HG02623 (cell line): ENCODE data around the gene SHQ1.

ENCODE experiments used
- ATAC-seq: cut with Tn5 transposase; IDR thresholded peaks from one replicate; pipeline ENCODE4 v1.9.1; 2021; ENCODE audit warnings: moderate library complexity; ENCODE audit not compliant: unreplicated experiment

Gene SHQ1

DNA sequence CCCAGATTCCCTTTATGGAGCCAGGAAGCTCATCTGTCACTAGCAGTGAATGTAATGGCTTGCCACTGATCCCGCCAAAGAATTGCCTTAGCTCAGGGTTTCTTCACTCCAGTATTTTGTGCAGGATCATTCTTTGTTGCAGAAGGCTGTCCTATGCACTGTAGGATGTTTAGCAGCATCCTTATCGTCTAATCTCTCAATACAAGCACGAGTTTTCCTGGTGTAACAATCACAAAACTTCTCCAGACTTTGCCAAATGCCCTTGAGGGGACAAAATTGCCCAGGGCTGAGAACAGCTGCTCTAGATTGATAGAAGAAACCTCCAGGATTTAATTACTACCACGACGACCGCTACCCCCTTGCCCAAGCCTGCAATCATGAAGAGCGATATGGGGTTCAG is 6.8 kb upstream of the SHQ1 start:
- no peak for ATAC-seq

DNA sequence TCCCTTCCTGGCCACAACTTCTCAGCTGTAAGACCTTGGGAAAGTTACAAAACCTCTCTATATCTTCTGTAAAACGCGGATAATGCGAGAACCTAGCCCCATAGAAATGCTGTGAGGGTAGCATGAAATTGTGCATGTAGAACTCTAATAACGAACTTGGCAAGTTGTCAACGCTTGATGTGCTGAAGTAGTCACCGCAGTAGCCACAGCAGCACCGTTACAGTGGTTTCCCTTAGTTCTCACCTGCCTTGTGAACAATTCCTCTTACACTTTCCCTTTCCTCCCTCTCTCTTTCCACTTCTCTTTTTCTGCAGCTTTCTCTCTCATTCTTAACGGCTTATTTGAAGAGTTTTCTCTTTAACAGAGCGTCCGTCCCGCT is 447 bp upstream of the SHQ1 start:
- peak; percentile 37 for ATAC-seq

DNA sequence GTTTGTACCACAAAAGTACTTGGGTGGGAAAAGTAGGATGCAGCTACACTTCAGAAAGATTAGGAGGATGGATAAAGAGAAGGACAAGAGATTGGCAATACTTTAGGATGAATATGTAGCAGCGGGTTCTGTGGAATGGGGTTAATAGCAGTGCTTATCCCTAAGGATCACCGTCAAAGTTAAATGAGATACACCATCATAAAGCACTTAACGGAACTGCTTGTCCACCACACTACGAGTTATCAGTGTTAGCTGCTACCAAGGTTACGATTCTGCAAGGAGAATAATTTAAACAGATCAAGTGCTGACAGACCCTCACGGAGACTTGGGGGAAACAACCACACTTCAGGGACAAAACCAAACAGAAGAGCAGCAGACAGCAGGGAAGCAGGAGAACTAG is 963 bp downstream of the SHQ1 start:
- no peak for ATAC-seq

DNA sequence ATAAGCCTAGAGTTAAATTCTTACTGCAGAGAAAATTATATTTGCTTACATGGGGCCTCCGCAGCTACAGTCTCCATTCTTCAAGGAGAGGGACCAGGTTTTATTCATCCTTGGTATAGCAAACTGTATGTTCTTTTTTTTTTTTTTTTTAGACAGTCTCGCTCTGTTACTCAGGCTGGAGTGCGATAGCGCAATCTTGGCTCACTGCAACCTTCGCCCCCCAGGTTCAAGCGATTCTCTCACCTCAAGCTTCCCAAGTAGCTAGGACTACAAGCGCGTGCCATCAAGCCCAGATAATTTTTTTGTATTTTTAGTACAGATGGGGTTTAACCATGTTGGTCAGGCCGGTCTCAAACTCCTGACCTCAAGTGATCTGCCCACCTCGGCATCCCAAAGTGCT is 2.1 kb downstream of the SHQ1 start:
- no peak for ATAC-seq

- ATAC-seq: no peak
Measured at GRCh38 chr3:72844436-72844993, 3.7 kb downstream of the SHQ1 start.

DNA sequence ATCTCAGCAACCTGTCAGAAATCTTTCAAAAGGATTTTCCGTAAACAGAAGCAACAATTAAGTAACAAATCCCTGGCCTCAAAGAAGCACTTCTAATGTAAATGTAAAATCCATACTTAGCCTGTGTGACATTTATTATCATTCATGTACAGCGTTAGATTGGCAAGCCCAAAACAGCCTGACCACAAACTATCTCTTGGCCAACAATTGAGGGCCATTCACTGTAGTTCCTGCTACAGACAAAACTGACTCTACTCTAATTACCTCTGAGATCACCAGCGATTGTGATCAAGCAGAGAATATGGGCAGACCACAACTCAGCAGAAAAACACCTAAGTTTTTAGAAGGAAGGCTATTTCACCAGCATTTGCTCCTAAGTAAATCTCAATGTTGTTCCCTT is 9.2 kb downstream of the SHQ1 start:
- ATAC-seq: no peak

DNA sequence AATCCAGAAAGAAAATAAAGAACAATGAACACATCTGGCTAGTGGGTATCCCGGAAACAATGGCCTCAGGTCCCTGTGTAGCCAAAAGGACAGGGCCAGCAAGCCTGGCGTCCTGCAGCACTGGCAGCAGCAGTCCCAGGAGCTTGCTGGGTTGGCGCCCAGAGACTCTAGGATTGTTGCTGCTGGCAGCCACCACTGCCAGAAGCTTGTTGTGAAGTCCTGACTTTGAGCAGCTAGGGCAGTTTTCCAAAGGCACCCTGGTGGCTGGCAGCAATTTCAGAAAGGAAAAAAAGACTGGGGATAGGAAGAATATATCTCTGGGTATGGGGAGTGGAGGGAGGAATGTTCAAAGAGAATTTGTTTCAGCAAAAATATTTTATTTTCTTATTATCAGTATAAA is 11.3 kb downstream of the SHQ1 start:
- ATAC-seq: no peak

GRCh38 chr3:72836416-72836815 is 11.8 kb downstream of the SHQ1 start:
- no peak for ATAC-seq

DNA sequence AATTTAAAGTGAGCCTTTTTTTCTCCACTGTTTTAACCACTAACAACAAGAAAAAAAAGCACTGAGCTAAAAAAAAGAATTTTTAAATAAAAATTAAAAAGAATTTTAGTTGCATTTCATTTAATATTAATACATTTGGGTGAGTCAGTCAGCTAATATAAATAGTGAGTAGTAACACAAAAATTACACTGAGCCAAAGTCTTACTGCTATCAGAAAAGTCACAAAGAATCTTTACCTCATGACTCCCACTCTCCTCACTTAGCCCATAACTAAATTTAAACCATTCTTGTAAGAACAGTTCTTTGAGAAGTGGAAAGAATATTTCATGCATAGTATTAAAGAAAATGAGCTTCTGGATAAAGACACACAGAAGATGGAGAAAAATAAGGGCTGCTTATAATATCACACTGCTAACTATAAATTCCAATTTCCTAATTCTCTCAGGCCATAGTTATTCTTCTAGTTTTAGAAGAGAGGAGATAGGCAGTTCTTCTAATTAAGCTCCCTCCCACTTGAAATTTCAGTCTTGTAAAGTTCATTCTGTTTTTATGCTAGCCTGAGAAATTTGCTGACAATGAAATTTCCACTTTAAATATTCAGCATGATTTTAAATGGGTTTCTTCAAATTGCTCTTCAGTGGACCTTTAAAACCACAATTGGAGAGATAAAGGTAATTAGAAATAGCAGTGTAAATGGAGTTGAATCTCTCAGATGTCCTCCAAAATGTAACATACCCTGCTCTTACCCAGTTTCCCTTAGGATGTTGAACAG is 17.6 kb downstream of the SHQ1 start:
- ATAC-seq: no peak

DNA sequence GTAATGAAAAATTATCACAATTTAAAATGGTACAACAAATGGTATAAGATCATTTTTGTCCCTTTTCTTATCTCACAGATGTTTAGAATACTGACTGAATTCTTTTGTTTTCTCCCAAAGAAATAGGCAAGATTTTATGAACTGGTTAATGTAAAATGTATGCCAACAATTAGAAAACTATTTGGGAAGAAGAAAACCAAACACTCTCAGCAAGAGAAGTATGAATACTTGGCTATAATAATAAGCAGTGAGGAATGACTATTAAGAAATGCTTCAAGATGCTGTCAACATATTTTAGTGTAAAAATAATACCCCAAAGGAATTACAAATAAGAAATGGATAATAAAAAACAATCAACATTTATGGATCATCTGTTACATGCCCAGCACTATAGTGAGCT is 18.5 kb downstream of the SHQ1 start:
- ATAC-seq: no peak

GRCh38 chr3:72821161-72821781 is 27.0 kb downstream of the SHQ1 start:
- ATAC-seq: no peak

DNA sequence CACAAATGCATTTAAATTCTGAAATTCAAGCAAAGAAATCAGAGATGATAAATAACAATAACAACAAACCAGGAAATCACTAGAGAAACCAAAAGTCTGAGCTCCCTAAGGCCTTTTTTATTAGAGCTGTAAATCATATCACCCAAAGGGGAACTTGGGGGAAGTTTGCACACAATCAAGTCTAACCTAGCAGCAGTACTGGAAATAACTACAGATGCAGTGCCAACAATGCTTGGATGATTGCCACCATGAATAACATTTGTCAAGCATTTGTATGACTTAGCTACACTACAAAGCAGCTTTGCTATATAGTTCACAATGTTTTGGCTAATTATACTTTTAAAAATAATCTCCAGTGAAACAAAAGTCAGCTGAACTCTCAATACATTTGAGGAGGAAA is 27.8 kb downstream of the SHQ1 start:
- no peak for ATAC-seq

DNA sequence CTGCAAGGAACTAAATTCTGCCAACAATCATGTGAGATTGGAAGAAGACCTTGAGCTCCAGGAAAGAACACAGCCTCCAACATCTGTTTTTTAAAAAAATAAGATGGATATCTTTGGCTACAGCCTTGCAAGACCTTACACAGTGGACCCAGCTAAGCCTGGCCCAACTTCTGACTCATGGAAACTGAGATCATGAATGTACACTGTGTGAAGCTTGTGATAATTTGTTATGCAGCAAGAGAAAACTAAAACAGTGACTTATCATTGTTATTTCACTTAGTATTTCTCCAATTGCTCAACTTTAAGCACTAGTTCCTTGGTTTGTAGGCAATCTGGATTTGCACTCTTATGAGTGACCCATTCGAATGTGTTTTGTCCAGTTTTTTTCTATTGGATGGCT is 29.3 kb downstream of the SHQ1 start:
- ATAC-seq: no peak

DNA sequence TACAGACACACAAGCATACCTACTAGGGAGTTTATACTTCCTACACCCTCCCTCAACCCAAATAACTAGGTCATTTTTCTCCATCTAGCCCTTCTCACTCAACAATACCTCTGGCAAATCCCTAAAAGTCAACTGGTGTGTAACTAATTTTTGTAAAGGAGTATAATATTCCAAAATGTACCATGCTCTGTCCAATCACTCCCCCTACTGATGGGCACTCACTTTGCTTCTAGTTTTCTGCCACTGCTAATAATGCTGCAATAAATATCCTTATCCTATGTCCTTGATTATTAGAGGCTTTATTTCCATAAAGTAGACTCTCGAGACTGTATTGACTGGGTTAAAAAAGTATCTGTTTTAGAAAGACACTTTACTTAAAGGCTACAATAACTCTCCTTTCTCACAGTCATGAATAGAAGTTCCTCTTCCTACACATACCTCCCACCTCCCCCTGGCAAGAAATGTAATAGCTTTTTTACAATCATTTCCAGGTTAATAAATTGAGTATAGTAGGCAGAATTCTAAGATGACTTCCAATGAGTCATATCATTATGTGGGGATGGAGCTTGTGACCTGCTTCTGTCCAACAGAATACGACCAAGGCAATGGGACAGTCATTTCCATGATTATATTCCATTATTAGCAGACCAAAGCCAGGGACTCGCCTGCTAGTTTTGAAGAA is 30.0 kb downstream of the SHQ1 start:
- ATAC-seq: no peak

DNA sequence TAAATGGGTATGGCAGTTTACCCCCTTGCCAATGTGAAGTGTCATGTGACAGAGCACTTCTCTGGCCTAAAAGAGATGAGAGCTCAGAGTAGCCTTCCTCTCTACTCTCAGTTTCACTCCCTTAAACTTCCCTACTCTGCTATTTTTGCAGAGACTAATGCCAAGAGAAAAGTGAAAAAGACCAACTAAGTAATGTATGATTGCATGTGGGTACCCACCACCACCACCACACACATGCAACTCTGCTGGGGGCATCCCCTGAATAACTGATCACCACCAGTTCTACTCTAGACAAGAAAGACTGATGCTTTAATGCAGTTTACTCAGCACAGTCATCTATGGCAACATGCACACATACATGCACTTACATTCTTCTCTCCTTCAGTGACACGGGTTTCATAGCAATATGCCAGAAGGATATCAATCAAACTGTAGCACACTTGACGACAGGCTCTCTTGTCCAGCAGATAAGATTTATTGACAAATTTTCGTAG is 31.3 kb downstream of the SHQ1 start:
- peak; percentile 45 for ATAC-seq

- no peak for ATAC-seq
Measured at GRCh38 chr3:72814308-72814707, 33.9 kb downstream of the SHQ1 start.

GRCh38 chr3:72812201-72812600 is 36.0 kb downstream of the SHQ1 start:
- ATAC-seq: no peak

DNA sequence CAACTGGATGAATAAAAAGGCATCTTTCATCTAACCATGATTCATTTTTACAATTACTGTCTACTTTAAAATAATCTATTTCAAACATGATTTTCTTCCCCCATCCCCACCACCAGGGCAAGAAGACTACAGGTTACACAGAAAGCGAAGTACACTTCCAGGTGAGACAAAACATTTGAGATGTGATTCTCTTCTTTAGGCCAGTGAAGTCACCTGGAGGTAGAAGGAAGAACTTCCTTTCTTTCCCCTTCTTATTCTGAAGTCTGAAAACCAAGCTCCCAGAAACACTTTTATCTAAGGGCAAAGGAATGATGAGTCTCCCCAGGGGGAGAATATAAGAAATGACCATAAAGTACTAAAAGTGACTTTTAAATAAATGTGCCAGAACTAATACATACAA is 36.7 kb downstream of the SHQ1 start:
- no peak for ATAC-seq

- no peak for ATAC-seq
Measured at GRCh38 chr3:72810659-72811434, 37.4 kb downstream of the SHQ1 start.

DNA sequence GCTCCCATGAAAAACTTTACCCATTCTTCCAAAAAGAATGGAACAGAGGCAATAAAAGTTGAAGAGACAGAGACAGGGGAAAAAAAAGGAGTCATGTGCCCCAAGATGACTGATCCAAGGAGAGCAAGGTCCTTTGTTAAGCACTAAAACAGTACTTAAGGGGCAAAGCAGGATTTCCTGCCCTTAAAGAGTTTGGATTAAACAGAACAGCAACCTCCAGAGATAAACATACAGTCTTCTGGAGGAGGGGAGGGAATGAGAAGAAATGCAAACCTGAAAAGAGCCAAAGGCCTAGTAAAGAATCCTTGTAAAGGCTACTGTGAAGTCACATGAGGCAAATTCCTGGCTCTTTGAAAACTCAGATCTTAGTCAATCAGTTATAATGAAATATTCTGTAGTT is 38.2 kb downstream of the SHQ1 start:
- no peak for ATAC-seq

DNA sequence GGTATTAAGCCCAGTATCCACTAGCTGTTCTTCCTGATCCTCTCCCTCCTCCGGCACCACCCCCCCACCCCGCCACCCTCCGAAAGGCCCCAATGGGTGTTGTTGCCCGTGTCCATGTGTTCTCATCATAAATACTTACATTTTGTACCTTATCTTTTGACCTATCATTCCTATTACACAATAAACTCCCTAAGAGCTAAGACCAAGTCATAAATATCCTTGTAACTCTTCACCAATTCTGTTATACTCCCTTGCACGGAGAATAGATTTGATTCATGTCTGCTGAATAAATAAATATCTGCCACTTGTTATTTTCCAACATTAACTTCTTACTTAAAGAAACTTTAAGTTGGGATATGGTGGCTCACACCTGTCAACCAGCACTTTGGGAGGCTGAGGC is 43.9 kb downstream of the SHQ1 start:
- no peak for ATAC-seq
